IMR-90 (cell line): ENCODE results near the gene HDGFL3. TPM values are rescaled to one million over a fixed set of nuclear protein-coding genes. Genes with fewer than 3 reads are reported as not detected.

ENCODE experiments used
- ATAC-seq: fragments of 200-7000 bp; cut with Tn5 transposase; 2 replicates; pipeline ENCODE4 v1.9.1; 2020; ENCODE audit warnings: low read depth, mild to moderate bottlenecking, moderate library complexity
- BruUV-seq: library from RNA; stranded (reverse); fragments of 400-500 nt; replicated peaks from 2 replicates; lab custom pipeline; 2021; lab: Mats Ljungman, UMichigan
- CTCF ChIA-PET: fragments of 300-600 bp; formaldehyde crosslinking; extraction: SDS; loops from one replicate; lab custom pipeline; 2021; ENCODE audit warnings: antibody characterized with exemption; lab: Yijun Ruan, JAX
- POLR2A ChIA-PET: fragments of 300-600 bp; sonication (Branson Sonifier 250); formaldehyde crosslinking; loops from one replicate; lab custom pipeline; 2022; ENCODE audit warnings: antibody characterized with exemption; ENCODE audit not compliant: unreplicated experiment; lab: Charles Lee
- DNase-seq: peaks from one replicate; pipeline ENCODE4 v3.0.0; 2013
- H2AFZ ChIP-seq: replicated peaks from 2 replicates; pipeline ENCODE3; 2013; ENCODE audit warnings: low read length, mild to moderate bottlenecking; ENCODE audit not compliant: poor library complexity
- H2AK5ac ChIP-seq: 2 replicates; pipeline ENCODE4 v1.6.1; 2013; ENCODE audit warnings: low read depth, low read length, inconsistent platforms
- H2AK9ac ChIP-seq: replicated peaks from 2 replicates; pipeline ENCODE3; 2013; ENCODE audit warnings: mild to moderate bottlenecking, low read depth, low read length, moderate library complexity; ENCODE audit not compliant: poor library complexity
- H2BK120ac ChIP-seq: 2 replicates; pipeline ENCODE4 v1.6.1; 2013; ENCODE audit warnings: low read depth, low read length, inconsistent platforms
- H2BK15ac ChIP-seq: 3 replicates; pipeline ENCODE4 v1.6.1; 2013; ENCODE audit warnings: low read depth, low read length, inconsistent platforms
- H2BK20ac ChIP-seq: 2 replicates; pipeline ENCODE4 v1.6.1; 2013; ENCODE audit warnings: low read depth, mild to moderate bottlenecking, inconsistent platforms, low read length, moderate library complexity
- H2BK5ac ChIP-seq: 2 replicates; pipeline ENCODE4 v1.6.1; 2013; ENCODE audit warnings: mild to moderate bottlenecking, low read depth, low read length, inconsistent platforms; ENCODE audit not compliant: poor library complexity, severe bottlenecking
- H3K14ac ChIP-seq: replicated peaks from 2 replicates; pipeline ENCODE4 v1.6.1; 2013; ENCODE audit warnings: low read depth, low read length, inconsistent platforms
- H3K18ac ChIP-seq: 2 replicates; pipeline ENCODE4 v1.6.1; 2013; ENCODE audit warnings: low read depth, low read length, control low read depth
- H3K23ac ChIP-seq: 2 replicates; pipeline ENCODE4 v1.6.1; 2013; ENCODE audit warnings: low read depth, low read length, inconsistent platforms
- H3K27ac ChIP-seq: 2 replicates; pipeline ENCODE4 v1.5.1; 2013; ENCODE audit warnings: mild to moderate bottlenecking, control low read depth, low read length; ENCODE audit not compliant: insufficient read depth
- H3K27me3 ChIP-seq: 2 replicates; pipeline ENCODE4 v1.6.1; 2013; ENCODE audit warnings: low read length; ENCODE audit not compliant: control insufficient read depth, insufficient read depth
- H3K36me3 ChIP-seq: 2 replicates; pipeline ENCODE4 v1.6.1; 2013; ENCODE audit warnings: low read length, mixed read lengths; ENCODE audit not compliant: control insufficient read depth, insufficient read depth
- H3K4ac ChIP-seq: 2 replicates; pipeline ENCODE4 v1.6.1; 2013; ENCODE audit warnings: low read depth, low read length, inconsistent platforms
- H3K4me1 ChIP-seq: 2 replicates; pipeline ENCODE4 v1.6.1; 2013; ENCODE audit warnings: low read length, mixed read lengths; ENCODE audit not compliant: control insufficient read depth, insufficient read depth
- H3K4me2 ChIP-seq: 2 replicates; pipeline ENCODE4 v1.6.1; 2013; ENCODE audit warnings: low read depth, mild to moderate bottlenecking, control low read depth, low read length, moderate library complexity
- H3K4me3 ChIP-seq: 2 replicates; pipeline ENCODE4 v1.5.1; 2013; ENCODE audit warnings: low read depth, mild to moderate bottlenecking, control low read depth, low read length, moderate library complexity; ENCODE audit not compliant: insufficient read depth
- H3K56ac ChIP-seq: 2 replicates; pipeline ENCODE4 v1.6.1; 2013; ENCODE audit warnings: low read length, inconsistent platforms; ENCODE audit not compliant: insufficient read depth; ENCODE audit errors: extremely low read depth
- H3K79me1 ChIP-seq, 2 experiments: 2 replicates each; pipeline ENCODE4 v1.6.1; 2013; ENCODE audit warnings: low read length in 2 of 2, inconsistent platforms in 1 of 2, low read depth in 1 of 2
- H3K9ac ChIP-seq: 2 replicates; pipeline ENCODE4 v1.6.1; 2013; ENCODE audit warnings: low read depth, low read length, control low read depth
- H3K9me1 ChIP-seq: 2 replicates; pipeline ENCODE4 v1.6.1; 2013; ENCODE audit warnings: low read length, inconsistent platforms; ENCODE audit not compliant: insufficient read depth
- H3K9me3 ChIP-seq: 2 replicates; pipeline ENCODE4 v1.6.1; 2013; ENCODE audit warnings: low read length; ENCODE audit not compliant: control insufficient read depth, insufficient read depth
- H4K20me1 ChIP-seq: 2 replicates; pipeline ENCODE4 v1.6.1; 2013; ENCODE audit warnings: low read length, inconsistent platforms; ENCODE audit not compliant: insufficient read depth
- H4K5ac ChIP-seq: 2 replicates; pipeline ENCODE4 v1.6.1; 2013; ENCODE audit warnings: mild to moderate bottlenecking, low read depth, low read length, control low read depth
- H4K8ac ChIP-seq, 2 experiments: 2 replicates each; pipeline ENCODE4 v1.6.1; 2013; ENCODE audit warnings: low read depth in 2 of 2, low read length in 2 of 2, control low read depth in 1 of 2, inconsistent platforms in 1 of 2
- H4K91ac ChIP-seq: 2 replicates; pipeline ENCODE4 v1.6.1; 2013; ENCODE audit warnings: low read depth, low read length, inconsistent platforms; ENCODE audit not compliant: insufficient read depth
- POLR2A ChIP-seq: IDR thresholded peaks from 2 replicates; pipeline ENCODE4 v1.6.1; 2012; ENCODE audit warnings: mild to moderate bottlenecking, low read depth, low read length
- RCOR1 ChIP-seq: IDR thresholded peaks from 2 replicates; pipeline ENCODE4 v1.6.1; 2012; ENCODE audit warnings: mild to moderate bottlenecking, low read length, improper control_type of control experiment; ENCODE audit not compliant: insufficient replicate concordance
- SMC3 ChIP-seq: fragments of 150-350 bp; IDR thresholded peaks from 2 replicates; pipeline ENCODE4 v1.6.1; 2016; ENCODE audit warnings: low read depth, mild to moderate bottlenecking, antibody characterized with exemption, low read length, moderate library complexity
- WGBS, 2 experiments: methylation state at CpG; one replicate each; pipeline versions ENCODE4 v1.1.5 to v1.1.7; 2013; ENCODE audit warnings: missing lambda C conversion rate in 2 of 2; ENCODE audit not compliant: insufficient read length in 1 of 2; ENCODE audit errors: extremely low coverage in 2 of 2; 5-methylcytosine and 5-hydroxymethylcytosine counted together
- dilution Hi-C: fragments of 300-500 bp; cut with HindIII; formaldehyde crosslinking; loops from one replicate; pipeline ENCODE4 v1.14.3; 2018; ENCODE audit warnings: low sequenced_read_pairs; ENCODE audit not compliant: unreplicated experiment
- in situ Hi-C: fragments of 300-500 bp; cut with MboI; formaldehyde crosslinking; loops from 3 replicates; pipeline ENCODE4 v1.14.3; 2019; ENCODE audit warnings: low sequenced_read_pairs, inconsistent platforms, mixed read lengths
- intact Hi-C: fragments of 100-400 bp; cut with micrococcal nuclease; formaldehyde crosslinking; loops from 2 replicates; pipeline ENCODE4 v1.10.0; 2022
- polyA plus RNA-seq, 3 experiments: library from polyadenylated mRNA; depleted of rRNA; stranded (reverse); fragments of >200 nt; gene quantifications; 2 replicates each; pipeline ENCODE4 v1.2.3, GENCODE V29; 2012; ENCODE audit warnings: low replicate concordance in 1 of 3
- total RNA-seq: library from RNA; depleted of rRNA; stranded (reverse); fragments of >200 nt; gene quantifications from 2 replicates; pipeline ENCODE4 v1.2.3, GENCODE V29; 2012

Gene HDGFL3
- total and polyA plus RNA-seq, 2 of the 4 experiments (the other 2 are of a cell fraction) = 9.5 to 18.1 TPM

GRCh38 chr15:83118291-83118827 is 89.3 kb downstream of the HDGFL3 start:
- no peak overlapping the region for H4K91ac ChIP-seq
- no peak overlapping the region for H2BK20ac ChIP-seq
- peaks cover under 1% of the 10 kb centered on the region for H3K4me1 ChIP-seq
- dilution Hi-C loops = no loop called here
- no peak overlapping the region for H2AK5ac ChIP-seq
- intact Hi-C loops = no loop called here
- no peaks in the 10 kb centered on the region for H4K20me1 ChIP-seq
- no peak overlapping the region for H2BK15ac ChIP-seq
- no peak overlapping the region for H2AK9ac ChIP-seq
- in situ Hi-C loops = no loop called here
- H3K79me1 ChIP-seq = peaks cover 0 to 4% of the 10 kb centered on the region in 2 experiments; a peak in 2 of 4 replicates
- no peak overlapping the region for H2BK120ac ChIP-seq
- no peak overlapping the region for H2AFZ ChIP-seq
- no peak overlapping the region for H3K4me3 ChIP-seq
- H3K36me3 ChIP-seq = peaks cover 4% of the 10 kb centered on the region
- no peak overlapping the region for H3K4me2 ChIP-seq
- no peak overlapping the region for H3K14ac ChIP-seq
- no peak overlapping the region for H3K18ac ChIP-seq
- H3K56ac ChIP-seq = no peak overlapping the region
- H3K9me1 ChIP-seq = peaks cover 12% of the 10 kb centered on the region
- TF ChIP-seq RCOR1 = no peak
- no peak for TF ChIP-seq SMC3
- no peak for TF ChIP-seq POLR2A
- no peak overlapping the region for H3K9ac ChIP-seq
- H3K27ac ChIP-seq = no peak overlapping the region
- H2BK5ac ChIP-seq = no peak overlapping the region
- ATAC-seq (no peak; the same call in 1 of the 2 replicates), DNase-seq (no peak)
- H4K8ac ChIP-seq = no peak overlapping the region
- WGBS, 2 experiments = 86% methylated on average over 4 of the region's 6 CpGs; no CpG with 5 or more reads in 1 of the 2 experiments
- H4K5ac ChIP-seq = no peak overlapping the region
- no peak overlapping the region for H3K4ac ChIP-seq
- BruUV-seq = no TSS peak
- ChIA-PET POLR2A (no interaction called here), CTCF (no interaction called here)
- H3K27me3 ChIP-seq = no peaks in the 10 kb centered on the region
- no peaks in the 10 kb centered on the region for H3K9me3 ChIP-seq
- no peak overlapping the region for H3K23ac ChIP-seq
